ENCODE measurements around the gene SPDEF. TPM values are rescaled to one million over a fixed set of nuclear protein-coding genes. Genes with fewer than 3 reads are reported as not detected.

Gene SPDEF
- under 0.01 and 0.07 TPM in 2 replicates for total RNA-seq

GRCh38 chr6:34556031-34556471 is at the start of gene SPDEF:
TSS of gene SPDEF (minus strand) at chr6:34556329. CDS start at chr6:34544455, 11,874 bp downstream.

Other genes with a start within 250 kb of the SPDEF start
- 43.0 and 46.5 TPM in 2 replicates for gene NUDT3, start 163.7 kb downstream of the SPDEF start, total RNA-seq
- 2,000 and 2,230 TPM in 2 replicates for gene RPS10, start 130.3 kb downstream of the SPDEF start, total RNA-seq
- gene PACSIN1, start 90.3 kb downstream of the SPDEF start, total RNA-seq: not detected in 2 replicates
- 37.0 and 46.9 TPM in 2 replicates for gene ILRUN, start 140.4 kb upstream of the SPDEF start, total RNA-seq
- gene SNRPC, start 201.2 kb upstream of the SPDEF start, total RNA-seq: 91.4 and 106 TPM in 2 replicates
- gene BLTP3A, start 235.8 kb upstream of the SPDEF start, total RNA-seq: 11.8 and 14.3 TPM in 2 replicates

Measured in thoracic aorta endothelial cell (primary cell).